LNCAP (cell line): Measurements from ENCODE around the gene MRPL17.

Experiments
- CTCF ChIP-seq: fragments of 450-650 bp; IDR thresholded peaks from 2 replicates; pipeline ENCODE4 v1.5.1; 2017; ENCODE audit warnings: mild to moderate bottlenecking

Gene MRPL17

GRCh38 chr11:6633422-6634408 lies 49.4 kb downstream of the MRPL17 start:
- no peak for TF ChIP-seq CTCF

DNA sequence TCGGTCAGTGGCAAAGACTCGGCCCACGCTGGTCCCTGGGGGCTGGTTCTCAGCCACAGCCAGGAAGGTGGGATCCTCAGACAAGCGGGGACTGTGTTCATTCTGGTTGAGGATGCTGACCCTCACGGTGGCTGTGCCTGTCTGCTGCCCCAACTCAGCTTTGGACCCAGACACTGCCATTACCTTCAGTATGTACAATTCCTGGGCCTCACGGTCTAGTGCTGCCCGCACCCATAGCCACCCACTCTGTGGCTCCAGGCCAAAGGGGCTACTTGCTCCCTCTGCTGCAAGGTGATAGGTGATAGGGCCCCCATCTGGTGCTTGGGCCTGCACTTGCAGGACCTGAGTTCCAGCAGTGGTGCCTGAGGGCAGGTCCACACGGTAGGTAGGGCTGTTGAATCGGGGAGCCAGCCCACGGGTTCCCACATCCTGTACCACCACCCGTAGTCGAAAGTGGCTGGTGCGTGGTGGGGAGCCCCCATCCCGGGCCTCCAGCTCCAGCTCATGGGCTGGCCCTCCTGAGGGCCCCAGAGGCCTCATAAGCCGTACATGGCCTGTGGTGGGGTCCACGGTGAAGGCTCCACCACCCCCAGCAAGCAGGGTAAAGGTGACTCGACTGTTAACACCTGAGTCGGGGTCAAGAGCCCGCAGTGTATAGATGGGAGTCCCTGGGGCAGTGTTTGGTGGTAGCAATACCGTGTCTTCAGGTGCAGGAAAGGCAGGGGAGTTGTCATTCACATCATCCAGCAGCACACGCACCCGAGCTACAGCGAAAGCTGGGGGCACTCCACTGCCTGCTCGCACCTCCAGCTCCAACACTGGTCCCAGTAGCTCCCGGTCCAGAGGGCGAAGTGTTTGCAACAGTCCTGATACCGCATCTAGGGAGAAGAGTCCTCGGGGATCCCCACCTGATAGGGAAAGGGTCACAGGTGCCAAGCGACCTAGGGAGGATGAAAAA lies 50.7 kb downstream of the MRPL17 start:
- no peak for TF ChIP-seq CTCF

GRCh38 chr11:6631361-6631890 lies 51.7 kb downstream of the MRPL17 start:
- no peak for TF ChIP-seq CTCF

GRCh38 chr11:6630632-6631291 lies 52.4 kb downstream of the MRPL17 start:
- no peak for TF ChIP-seq CTCF
